K562 (cell line): ENCODE data around the gene RNF181. TPM values are rescaled to one million over a fixed set of nuclear protein-coding genes. Genes with fewer than 3 reads are reported as not detected.
A peak's percentile ranks its signal among the peaks of the same experiment; 100 is the strongest.

Source experiments
- ARHGAP35 ChIP-seq: fragments of 450-650 bp; IDR thresholded peaks from 2 replicates; pipeline ENCODE4 v1.6.1; 2018; ENCODE audit not compliant: partially characterized antibody
- ATF7 ChIP-seq: fragments of 450-650 bp; IDR thresholded peaks from 2 replicates; pipeline ENCODE4 v1.7.1; 2014; ENCODE audit warnings: mild to moderate bottlenecking, moderate library complexity
- ELF4 ChIP-seq: fragments of 450-650 bp; formaldehyde crosslinking; IDR thresholded peaks from 2 replicates; pipeline ENCODE4 v1.4.0; 2022; ENCODE audit warnings: missing genetic modification characterization
- LCOR ChIP-seq: sonication (generic); formaldehyde crosslinking; IDR thresholded peaks from 2 replicates; pipeline ENCODE4 v1.8.0; 2022; ENCODE audit warnings: mild to moderate bottlenecking, missing genetic modification reagents
- MBD2 ChIP-seq: sonication (generic); IDR thresholded peaks from 2 replicates; pipeline ENCODE4 v1.6.1; 2016; ENCODE audit warnings: low read depth, borderline replicate concordance
- MXD1 ChIP-seq: fragments of 250-450 bp; sonication (Bioruptor Pico); IDR thresholded peaks from 2 replicates; pipeline ENCODE4 v1.8.0; 2021; ENCODE audit warnings: borderline replicate concordance, mild to moderate bottlenecking, moderate library complexity; ENCODE audit not compliant: poor library complexity, severe bottlenecking
- PCBP2 ChIP-seq: fragments of 200-400 bp; formaldehyde crosslinking; IDR thresholded peaks from 2 replicates; pipeline ENCODE4 v1.6.1; 2018; ENCODE audit warnings: low read length, low read depth, mild to moderate bottlenecking, moderate library complexity; ENCODE audit not compliant: poor library complexity, severe bottlenecking
- POLR2B ChIP-seq: fragments of 450-650 bp; IDR thresholded peaks from 2 replicates; pipeline ENCODE4 v1.6.1; 2018; ENCODE audit warnings: low read depth; ENCODE audit not compliant: partially characterized antibody
- SIX5 ChIP-seq, 2 experiments: IDR thresholded peaks; 2 replicates each; pipeline ENCODE4 v1.6.1; 2011; ENCODE audit warnings: low read length in 2 of 2, borderline replicate concordance in 1 of 2, low read depth in 1 of 2, mild to moderate bottlenecking in 1 of 2, moderate library complexity in 1 of 2; ENCODE audit not compliant: insufficient read depth in 1 of 2
- XRCC5 ChIP-seq: fragments of 200-400 bp; formaldehyde crosslinking; IDR thresholded peaks from 2 replicates; pipeline ENCODE4 v1.6.1; 2017; ENCODE audit warnings: low read depth, mild to moderate bottlenecking, low read length
- ZKSCAN3 ChIP-seq: fragments of 250-450 bp; sonication (Bioruptor Pico); IDR thresholded peaks from 2 replicates; pipeline ENCODE4 v1.4.0; 2020
- ZNF146 ChIP-seq: IDR thresholded peaks from one replicate; pipeline ENCODE4 v1.6.1; 2018; ENCODE audit warnings: missing compliant biosample characterization; ENCODE audit not compliant: unreplicated experiment
- ZNF232 ChIP-seq: sonication (generic); formaldehyde crosslinking; IDR thresholded peaks from 2 replicates; pipeline ENCODE4 v1.8.0; 2022; ENCODE audit warnings: mild to moderate bottlenecking, missing genetic modification reagents
- ZNF316 ChIP-seq: fragments of 450-650 bp; IDR thresholded peaks from 2 replicates; pipeline ENCODE4 v1.6.1; 2016
- ZNF41 ChIP-seq: fragments of 250-450 bp; sonication (Bioruptor Pico); conservative IDR thresholded peaks from 2 replicates; pipeline ENCODE4 v1.4.0; 2020; ENCODE audit warnings: mild to moderate bottlenecking
- polyA plus RNA-seq, 8 experiments: library from polyadenylated mRNA; depleted of rRNA in 4 of 8; stranded (reverse) in 5 of 8; unstranded in 3 of 8; fragments of >200 nt; fragmentation: Nextera tagmentation in 2 of 8; fragmentation: Illumina TruSeq in 1 of 8; extraction: Ambion mirVana in 2 of 8; extraction: Trizol in 1 of 8; gene quantifications; 2 replicates each; pipeline versions ENCODE4 v1.2.1 to v1.2.3, GENCODE V29; 2011 to 2014; ENCODE audit warnings: inconsistent platforms in 1 of 8, missing spikeins in 1 of 8
- total RNA-seq, 7 experiments: library from RNA; depleted of rRNA in 6 of 7; stranded (reverse); fragments of >200 nt in 6 of 7; fragmentation: Illumina TruSeq in 2 of 7; extraction: Trizol in 2 of 7; gene quantifications; 2 replicates each; pipeline versions ENCODE4 v1.2.1 to v1.2.3, GENCODE V29; 2011 to 2021; ENCODE audit warnings: low replicate concordance in 1 of 7
- TF ChIP-seq, protein P1 (sequence below): fragments of 450-650 bp; IDR thresholded peaks from 2 replicates; pipeline ENCODE4 v1.6.1; 2014; ENCODE audit warnings: low read depth, mild to moderate bottlenecking, moderate library complexity, borderline replicate concordance
- TF ChIP-seq, protein P2 (sequence below): IDR thresholded peaks from 2 replicates; pipeline ENCODE4 v1.6.1; 2011; ENCODE audit not compliant: insufficient read length; ENCODE audit errors: extremely low read depth
- TF ChIP-seq, protein P3 (sequence below): fragments of 200-800 bp; sonication (Bioruptor generic); IDR thresholded peaks from 2 replicates; pipeline ENCODE4 v1.6.1; 2017; ENCODE audit warnings: missing genetic modification characterization, missing compliant biosample characterization

Gene RNF181
- total and polyA plus RNA-seq, 9 of the 15 experiments (the other 6 are each of a cell fraction or from before 2014, with no cell fraction given) = 139 to 492 (median 253) TPM

DNA sequence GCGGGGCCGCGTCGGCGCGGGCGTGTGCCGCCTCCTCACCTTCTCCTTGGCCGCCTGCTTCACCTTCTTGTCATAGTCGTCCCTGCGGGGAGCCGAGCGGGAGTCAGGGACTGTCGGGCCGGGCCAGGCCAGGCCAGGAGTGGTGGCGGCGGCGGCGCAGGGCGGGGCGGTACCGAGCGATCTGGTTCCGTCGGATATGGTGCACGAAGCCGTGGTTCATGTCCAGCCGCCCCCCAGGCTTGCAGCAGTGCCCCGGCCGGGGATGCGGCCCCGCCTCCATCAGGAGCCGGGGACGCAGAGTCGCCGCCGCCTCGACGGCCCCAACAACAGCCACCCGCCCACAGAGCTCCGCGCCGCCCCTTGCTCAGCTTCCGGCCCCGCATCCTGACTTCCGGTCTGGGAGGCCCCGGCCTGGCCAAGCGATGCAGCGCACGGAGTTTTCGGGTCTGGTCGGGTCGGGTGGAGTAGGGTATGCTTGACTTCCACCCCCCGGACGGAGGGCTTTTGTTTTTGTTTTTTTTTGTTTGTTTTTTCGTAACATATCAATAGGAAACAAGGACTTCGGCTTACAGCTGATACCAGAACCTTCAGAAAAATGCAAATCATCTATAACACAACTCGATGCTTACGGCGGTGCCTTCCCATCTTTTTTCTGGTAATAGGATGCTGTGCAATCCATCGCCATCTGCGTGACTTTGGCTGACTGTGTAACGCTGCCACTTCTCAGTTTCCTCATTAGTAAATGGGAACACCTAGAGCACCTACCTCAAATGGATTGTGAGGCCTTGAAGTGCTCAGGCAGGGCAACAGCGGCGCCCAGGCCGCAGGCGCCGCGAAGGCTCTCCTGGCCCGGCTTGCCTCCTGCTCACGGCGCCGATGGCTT lies 16.4 kb downstream of the RNF181 start, which contains the start of gene C2orf68 (continued):
- TF ChIP-seq, protein P1, sequence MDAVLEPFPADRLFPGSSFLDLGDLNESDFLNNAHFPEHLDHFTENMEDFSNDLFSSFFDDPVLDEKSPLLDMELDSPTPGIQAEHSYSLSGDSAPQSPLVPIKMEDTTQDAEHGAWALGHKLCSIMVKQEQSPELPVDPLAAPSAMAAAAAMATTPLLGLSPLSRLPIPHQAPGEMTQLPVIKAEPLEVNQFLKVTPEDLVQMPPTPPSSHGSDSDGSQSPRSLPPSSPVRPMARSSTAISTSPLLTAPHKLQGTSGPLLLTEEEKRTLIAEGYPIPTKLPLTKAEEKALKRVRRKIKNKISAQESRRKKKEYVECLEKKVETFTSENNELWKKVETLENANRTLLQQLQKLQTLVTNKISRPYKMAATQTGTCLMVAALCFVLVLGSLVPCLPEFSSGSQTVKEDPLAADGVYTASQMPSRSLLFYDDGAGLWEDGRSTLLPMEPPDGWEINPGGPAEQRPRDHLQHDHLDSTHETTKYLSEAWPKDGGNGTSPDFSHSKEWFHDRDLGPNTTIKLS = peak; percentile 20; the same call in 1 of the 2 replicates
- no peak for TF ChIP-seq MXD1
- TF ChIP-seq ATF7 = no peak; the same call in 1 of the 2 replicates
- no peak for TF ChIP-seq LCOR
- TF ChIP-seq ARHGAP35 = no peak
- 0 out of 2 replicates have a peak, but pooled peaks have one; percentile 51 for TF ChIP-seq XRCC5
- TF ChIP-seq ZKSCAN3 = no peak
- TF ChIP-seq ZNF41 = no peak
- TF ChIP-seq MBD2 = peak; percentile 64; the same call in 1 of the 2 replicates
- TF ChIP-seq, protein P2, sequence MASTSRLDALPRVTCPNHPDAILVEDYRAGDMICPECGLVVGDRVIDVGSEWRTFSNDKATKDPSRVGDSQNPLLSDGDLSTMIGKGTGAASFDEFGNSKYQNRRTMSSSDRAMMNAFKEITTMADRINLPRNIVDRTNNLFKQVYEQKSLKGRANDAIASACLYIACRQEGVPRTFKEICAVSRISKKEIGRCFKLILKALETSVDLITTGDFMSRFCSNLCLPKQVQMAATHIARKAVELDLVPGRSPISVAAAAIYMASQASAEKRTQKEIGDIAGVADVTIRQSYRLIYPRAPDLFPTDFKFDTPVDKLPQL = peak; percentile 47
- TF ChIP-seq SIX5 (IDR thresholded peaks at IDR 0.05; ENCODE audit: borderline replicate concordance in 1 of 2, insufficient read depth in 1 of 2, low read depth in 1 of 2, low read length in 2 of 2) = no peak
- TF ChIP-seq PCBP2 = no peak
- TF ChIP-seq ZNF316 = peak; percentile 35; the same call in 1 of the 2 replicates
- TF ChIP-seq POLR2B = peak; percentile 93
- no peak for TF ChIP-seq ZNF146 (CRISPR knock-in tag)
- TF ChIP-seq, protein P3, sequence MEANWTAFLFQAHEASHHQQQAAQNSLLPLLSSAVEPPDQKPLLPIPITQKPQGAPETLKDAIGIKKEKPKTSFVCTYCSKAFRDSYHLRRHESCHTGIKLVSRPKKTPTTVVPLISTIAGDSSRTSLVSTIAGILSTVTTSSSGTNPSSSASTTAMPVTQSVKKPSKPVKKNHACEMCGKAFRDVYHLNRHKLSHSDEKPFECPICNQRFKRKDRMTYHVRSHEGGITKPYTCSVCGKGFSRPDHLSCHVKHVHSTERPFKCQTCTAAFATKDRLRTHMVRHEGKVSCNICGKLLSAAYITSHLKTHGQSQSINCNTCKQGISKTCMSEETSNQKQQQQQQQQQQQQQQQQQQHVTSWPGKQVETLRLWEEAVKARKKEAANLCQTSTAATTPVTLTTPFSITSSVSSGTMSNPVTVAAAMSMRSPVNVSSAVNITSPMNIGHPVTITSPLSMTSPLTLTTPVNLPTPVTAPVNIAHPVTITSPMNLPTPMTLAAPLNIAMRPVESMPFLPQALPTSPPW (CRISPR knock-in tag) = peak; percentile 69
- TF ChIP-seq ELF4 (CRISPR knock-in tag) = 0 out of 2 replicates have a peak, but pooled peaks have one; percentile 15
- TF ChIP-seq ZNF232 = no peak
